ENCODE measurements around the gene BTBD9.

Gene BTBD9

GRCh38 chr6:38169221-38169976, 470.3 kb downstream of the BTBD9 start:
- H4K20me1 ChIP-seq (ENCODE audit: control insufficient read depth, insufficient read depth, low read depth, low read length), result no peaks in the 10 kb centered on the region
- no peak overlapping the region for H3K4me3 ChIP-seq (ENCODE audit: low read length)
- H3K4me2 ChIP-seq (ENCODE audit: low read length), result no peak overlapping the region
- no peaks in the 10 kb centered on the region for H3K9me2 ChIP-seq (replicated peaks; ENCODE audit: control insufficient read depth, low read length)
- H3K9me3 ChIP-seq (ENCODE audit: control insufficient read depth, insufficient read depth, low read length), result no peaks in the 10 kb centered on the region
- H3K79me2 ChIP-seq (ENCODE audit: control insufficient read depth, low read length), result no peaks in the 10 kb centered on the region
- TF ChIP-seq CTCF (IDR thresholded peaks at IDR 0.05; ENCODE audit: low read depth, low read length, poor library complexity, severe bottlenecking) (no peak), EZH2phosphoT487 (IDR thresholded peaks at IDR 0.05; ENCODE audit: borderline replicate concordance, low read length) (no peak)
- no peaks in the 10 kb centered on the region for H3F3A ChIP-seq (ENCODE audit: control insufficient read depth, insufficient read depth)
- no peaks in the 10 kb centered on the region for H3K4me1 ChIP-seq (ENCODE audit: control insufficient read depth, low read length)
- H3K27me3 ChIP-seq (ENCODE audit: control insufficient read depth, low read length), result no peaks in the 10 kb centered on the region
- no peaks in the 10 kb centered on the region for H3K36me3 ChIP-seq (ENCODE audit: control insufficient read depth, low read length)
- no peak overlapping the region for H3K27ac ChIP-seq (ENCODE audit: low read depth, low read length)

- H3K9me3 ChIP-seq (ENCODE audit: control insufficient read depth, insufficient read depth, low read length), result no peaks in the 10 kb centered on the region
- no peaks in the 10 kb centered on the region for H3F3A ChIP-seq (ENCODE audit: control insufficient read depth, insufficient read depth)
- no peaks in the 10 kb centered on the region for H3K4me1 ChIP-seq (ENCODE audit: control insufficient read depth, low read length)
- H3K79me2 ChIP-seq (ENCODE audit: control insufficient read depth, low read length), result no peaks in the 10 kb centered on the region
- H3K36me3 ChIP-seq (ENCODE audit: control insufficient read depth, low read length), result no peaks in the 10 kb centered on the region
- TF ChIP-seq CTCF (IDR thresholded peaks at IDR 0.05; ENCODE audit: low read depth, low read length, poor library complexity, severe bottlenecking) (no peak), EZH2phosphoT487 (IDR thresholded peaks at IDR 0.05; ENCODE audit: borderline replicate concordance, low read length) (no peak)
- H3K4me3 ChIP-seq (ENCODE audit: low read length), result no peak overlapping the region
- no peaks in the 10 kb centered on the region for H3K27me3 ChIP-seq (ENCODE audit: control insufficient read depth, low read length)
- no peaks in the 10 kb centered on the region for H4K20me1 ChIP-seq (ENCODE audit: control insufficient read depth, insufficient read depth, low read depth, low read length)
- no peaks in the 10 kb centered on the region for H3K9me2 ChIP-seq (replicated peaks; ENCODE audit: control insufficient read depth, low read length)
- no peak overlapping the region for H3K27ac ChIP-seq (ENCODE audit: low read depth, low read length)
- no peak overlapping the region for H3K4me2 ChIP-seq (ENCODE audit: low read length)
Measured at GRCh38 chr6:38168699-38169098, 471.0 kb downstream of the BTBD9 start.

- Histone ChIP-seq H3K27me3 (ENCODE audit: control insufficient read depth, low read length) (no peaks in the 10 kb centered on the region), H3K27ac (ENCODE audit: low read depth, low read length) (no peak overlapping the region)
Measured at GRCh38 chr6:38168126-38168525, 471.6 kb downstream of the BTBD9 start.

More at GRCh38 chr6:38168126-38168525, 471.6 kb downstream of the BTBD9 start:
- no peak overlapping the region for H3K4me2 ChIP-seq (ENCODE audit: low read length)
- no peaks in the 10 kb centered on the region for H3F3A ChIP-seq (ENCODE audit: control insufficient read depth, insufficient read depth)
- H4K20me1 ChIP-seq (ENCODE audit: control insufficient read depth, insufficient read depth, low read depth, low read length), result no peaks in the 10 kb centered on the region
- no peaks in the 10 kb centered on the region for H3K4me1 ChIP-seq (ENCODE audit: control insufficient read depth, low read length)
- TF ChIP-seq EZH2phosphoT487 (IDR thresholded peaks at IDR 0.05; ENCODE audit: borderline replicate concordance, low read length), result no peak
- no peak for TF ChIP-seq CTCF (IDR thresholded peaks at IDR 0.05; ENCODE audit: low read depth, low read length, poor library complexity, severe bottlenecking)
- no peaks in the 10 kb centered on the region for H3K79me2 ChIP-seq (ENCODE audit: control insufficient read depth, low read length)
- H3K4me3 ChIP-seq (ENCODE audit: low read length), result no peak overlapping the region
- H3K9me2 ChIP-seq (replicated peaks; ENCODE audit: control insufficient read depth, low read length), result no peaks in the 10 kb centered on the region
- H3K9me3 ChIP-seq (ENCODE audit: control insufficient read depth, insufficient read depth, low read length), result no peaks in the 10 kb centered on the region
- H3K36me3 ChIP-seq (ENCODE audit: control insufficient read depth, low read length), result no peaks in the 10 kb centered on the region

All from DOHH2 (cell line).